HepG2 (cell line): ENCODE results near the gene FBXW2. TPM values are rescaled to one million over a fixed set of nuclear protein-coding genes. Genes with fewer than 3 reads are reported as not detected.

ENCODE experiments used
- ATAC-seq: fragments of 200-7000 bp; cut with Tn5 transposase; 3 replicates; pipeline ENCODE4 v1.9.1; 2020; ENCODE audit warnings: mild to moderate bottlenecking, moderate library complexity
- BruUV-seq: library from RNA; stranded (reverse); fragments of 400-500 nt; replicated peaks from 2 replicates; lab custom pipeline; 2021; lab: Mats Ljungman, UMichigan
- CTCF ChIA-PET: fragments of 300-600 bp; formaldehyde crosslinking; extraction: SDS; loops from one replicate; lab custom pipeline; 2021; ENCODE audit warnings: low total read pairs, inconsistent platforms, low intra/inter-chr PET ratio; lab: Yijun Ruan, JAX
- POLR2A ChIA-PET: fragments of 350-600 bp; sonication (Branson Sonifier 250); formaldehyde crosslinking; loops from one replicate; lab custom pipeline; 2020; ENCODE audit warnings: antibody characterized with exemption, inconsistent platforms; lab: Yijun Ruan, JAX
- DNase-seq: peaks from one replicate; pipeline ENCODE4 v3.0.0-alpha.2; 2015; ENCODE audit warnings: low spot score
- FAIRE-seq: peaks from 3 replicates; lab custom pipeline; 2011; peaks lifted over from hg19 to GRCh38; lab: Jason Lieb, UNC
- H2AFZ ChIP-seq: one replicate; pipeline ENCODE4 v1.6.1; 2011; ENCODE audit warnings: low read length, inconsistent platforms
- H3K27ac ChIP-seq: fragments of 300-600 bp; 3 replicates; pipeline ENCODE4 v1.8.0; 2011; ENCODE audit warnings: mixed run types, mild to moderate bottlenecking, mixed read lengths, low read length, inconsistent platforms; ENCODE audit not compliant: insufficient read depth; ENCODE audit errors: extremely low read length
- H3K27me3 ChIP-seq, 2 experiments: fragments of 200-600 bp in 1 of 2; 2 replicates in 1 of 2; 3 replicates in 1 of 2; pipeline versions ENCODE4 v1.6.0 to v1.8.0; 2011; ENCODE audit warnings: low read length in 2 of 2, mild to moderate bottlenecking in 2 of 2, moderate library complexity in 2 of 2, inconsistent platforms in 1 of 2; ENCODE audit not compliant: insufficient read depth in 2 of 2, control insufficient read depth in 1 of 2
- H3K36me3 ChIP-seq, 2 experiments: fragments of 200-600 bp in 1 of 2; replicated peaks in 1 of 2; 2 replicates in 1 of 2; 3 replicates in 1 of 2; pipeline versions ENCODE4 v1.5.1 to v1.8.0; 2011; ENCODE audit warnings: low read length in 2 of 2, inconsistent platforms in 1 of 2; ENCODE audit not compliant: insufficient read depth in 2 of 2, control insufficient read depth in 1 of 2
- H3K4me1 ChIP-seq: 2 replicates; pipeline ENCODE4 v1.5.1; 2012; ENCODE audit warnings: low read length, inconsistent platforms; ENCODE audit not compliant: insufficient read depth
- H3K4me2 ChIP-seq: 2 replicates; pipeline ENCODE4 v1.6.0; 2011; ENCODE audit warnings: low read depth, low read length, inconsistent platforms
- H3K4me3 ChIP-seq, 3 experiments: fragments of 200-600 bp in 1 of 3; sonication (generic), shearing (Covaris generic) in 1 of 3; replicated peaks in 1 of 3; 2 replicates each; pipeline ENCODE4 v1.5.1; 2011 to 2016; ENCODE audit warnings: low read length in 3 of 3, inconsistent platforms in 2 of 3, low read depth in 2 of 3, mild to moderate bottlenecking in 2 of 3, control low read depth in 1 of 3, mixed read lengths in 1 of 3; ENCODE audit not compliant: insufficient read depth in 1 of 3
- H3K79me2 ChIP-seq: one replicate; pipeline ENCODE4 v1.6.1; 2011; ENCODE audit warnings: low read length, inconsistent platforms; ENCODE audit not compliant: insufficient read depth
- H3K9ac ChIP-seq: 2 replicates; pipeline ENCODE4 v1.6.0; 2011; ENCODE audit warnings: mild to moderate bottlenecking, low read depth, low read length, inconsistent platforms; ENCODE audit not compliant: insufficient read depth
- H3K9me3 ChIP-seq: 2 replicates; pipeline ENCODE4 v1.5.1; 2012; ENCODE audit warnings: mild to moderate bottlenecking, low read length
- H4K20me1 ChIP-seq: 2 replicates; pipeline ENCODE4 v1.6.0; 2011; ENCODE audit warnings: inconsistent platforms, mild to moderate bottlenecking, low read length, moderate library complexity; ENCODE audit not compliant: insufficient read depth
- CREB1 ChIP-seq, 2 experiments: fragments of 450-650 bp in 1 of 2; IDR thresholded peaks; 2 replicates each; pipeline ENCODE4 v1.6.1; 2016 to 2017; ENCODE audit warnings: control low read depth in 1 of 2, mild to moderate bottlenecking in 1 of 2, missing compliant biosample characterization in 1 of 2, missing genetic modification characterization in 1 of 2
- EED ChIP-seq: sonication (generic); formaldehyde crosslinking; IDR thresholded peaks from 2 replicates; pipeline ENCODE4 v1.5.0; 2020; ENCODE audit warnings: mild to moderate bottlenecking, missing genetic modification reagents
- FOXA3 ChIP-seq: IDR thresholded peaks from 2 replicates; pipeline ENCODE4 v1.6.1; 2016; ENCODE audit warnings: missing genetic modification reagents, missing compliant biosample characterization
- FOXC1 ChIP-seq: sonication (generic); formaldehyde crosslinking; IDR thresholded peaks from 2 replicates; pipeline ENCODE4 v1.8.0; 2022; ENCODE audit warnings: mild to moderate bottlenecking, missing genetic modification reagents, borderline replicate concordance
- GTF3A ChIP-seq: sonication (generic); formaldehyde crosslinking; conservative IDR thresholded peaks from 2 replicates; pipeline ENCODE4 v1.4.0; 2020; ENCODE audit warnings: mild to moderate bottlenecking, missing genetic modification reagents
- HHEX ChIP-seq: IDR thresholded peaks from 2 replicates; pipeline ENCODE4 v1.6.1; 2016; ENCODE audit warnings: control low read depth
- JUND ChIP-seq: sonication (generic); formaldehyde crosslinking; IDR thresholded peaks from 2 replicates; pipeline ENCODE4 v1.8.0; 2022; ENCODE audit warnings: mild to moderate bottlenecking, missing genetic modification reagents
- NFIC ChIP-seq: IDR thresholded peaks from 2 replicates; pipeline ENCODE4 v1.6.1; 2012; ENCODE audit warnings: mild to moderate bottlenecking, low read length, inconsistent platforms
- NFKB2 ChIP-seq: sonication (generic); formaldehyde crosslinking; IDR thresholded peaks from 2 replicates; pipeline ENCODE4 v1.4.0; 2020; ENCODE audit warnings: missing genetic modification reagents, borderline replicate concordance
- RARA ChIP-seq: IDR thresholded peaks from 2 replicates; pipeline ENCODE4 v1.6.1; 2016; ENCODE audit warnings: missing genetic modification reagents, missing compliant biosample characterization
- TAF15 ChIP-seq: fragments of 200-400 bp; formaldehyde crosslinking; IDR thresholded peaks from one replicate; pipeline ENCODE4 v1.6.1; 2018; ENCODE audit warnings: mild to moderate bottlenecking, low read depth, low read length; ENCODE audit not compliant: poor library complexity, severe bottlenecking
- ZBTB21 ChIP-seq: sonication (generic); formaldehyde crosslinking; IDR thresholded peaks from 2 replicates; pipeline ENCODE4 v1.4.0; 2020; ENCODE audit warnings: missing genetic modification reagents
- ZFP37 ChIP-seq: sonication (generic); formaldehyde crosslinking; IDR thresholded peaks from 2 replicates; pipeline ENCODE4 v1.4.0; 2020; ENCODE audit warnings: missing genetic modification reagents, borderline replicate concordance
- ZKSCAN1 ChIP-seq: fragments of 150-350 bp; IDR thresholded peaks from 2 replicates; pipeline ENCODE4 v1.6.1; 2014; ENCODE audit warnings: low read length
- ZNF101 ChIP-seq: sonication (generic); formaldehyde crosslinking; IDR thresholded peaks from 2 replicates; pipeline ENCODE4 v1.4.0; 2020; ENCODE audit warnings: mild to moderate bottlenecking, low read depth, missing genetic modification reagents, borderline replicate concordance
- ZNF263 ChIP-seq: sonication (generic); formaldehyde crosslinking; IDR thresholded peaks from 2 replicates; pipeline ENCODE4 v1.4.0; 2020; ENCODE audit warnings: missing genetic modification reagents
- ZNF644 ChIP-seq: IDR thresholded peaks from 2 replicates; pipeline ENCODE4 v1.6.1; 2016; ENCODE audit warnings: low read depth
- ZNF709 ChIP-seq: sonication (generic); formaldehyde crosslinking; IDR thresholded peaks from 2 replicates; pipeline ENCODE4 v1.5.0; 2020; ENCODE audit warnings: mild to moderate bottlenecking, missing genetic modification reagents
- ZNF720 ChIP-seq: sonication (generic); formaldehyde crosslinking; IDR thresholded peaks from 2 replicates; pipeline ENCODE4 v1.4.0; 2020; ENCODE audit warnings: missing genetic modification reagents
- ZSCAN20 ChIP-seq: sonication (generic); formaldehyde crosslinking; IDR thresholded peaks from 2 replicates; pipeline ENCODE4 v1.4.0; 2020; ENCODE audit warnings: missing genetic modification reagents, mild to moderate bottlenecking, borderline replicate concordance
- WGBS: methylation state at CpG from one replicate; pipeline ENCODE4 v1.1.6; 2017; ENCODE audit warnings: low lambda C conversion rate; 5-methylcytosine and 5-hydroxymethylcytosine counted together
- in situ Hi-C: cut with HindIII; loops from 2 replicates; pipeline ENCODE4 v1.10.0; 2017; ENCODE audit warnings: low pct_unique_long_range_greater_than_20kb; ENCODE audit not compliant: extremely low pct_ligation_motif_present
- intact Hi-C: fragments of 100-400 bp; cut with micrococcal nuclease; formaldehyde crosslinking; loops from one replicate; pipeline ENCODE4 v1.10.0; 2022; ENCODE audit not compliant: unreplicated experiment
- polyA plus RNA-seq, 8 experiments: library from polyadenylated mRNA; depleted of rRNA in 3 of 8; stranded (reverse) in 7 of 8; unstranded in 1 of 8; fragments of >200 nt; fragmentation: Illumina TruSeq in 4 of 8; extraction: Trizol in 4 of 8; gene quantifications; 2 replicates each; pipeline versions ENCODE4 v1.2.1 to v1.2.3, GENCODE V29; 2011 to 2016; ENCODE audit warnings: low read depth in 4 of 8, missing spikeins in 1 of 8, mixed read lengths in 1 of 8; ENCODE audit not compliant: insufficient read depth in 1 of 8
- total RNA-seq, 5 experiments: library from RNA; depleted of rRNA; stranded (reverse); fragments of >200 nt; fragmentation: Illumina TruSeq; extraction: Trizol; gene quantifications; 2 replicates each; pipeline ENCODE4 v1.2.3, GENCODE V29; 2016; ENCODE audit warnings: low read depth in 1 of 5
- TF ChIP-seq, protein P1 (sequence below): sonication (generic); formaldehyde crosslinking; IDR thresholded peaks from 2 replicates; pipeline ENCODE4 v1.5.0; 2020; ENCODE audit warnings: mild to moderate bottlenecking, missing genetic modification reagents
- TF ChIP-seq, protein P2 (sequence below): sonication (generic); formaldehyde crosslinking; IDR thresholded peaks from 2 replicates; pipeline ENCODE4 v1.4.0; 2020; ENCODE audit warnings: missing genetic modification reagents, borderline replicate concordance
- TF ChIP-seq, protein P3 (sequence below): sonication (generic); formaldehyde crosslinking; IDR thresholded peaks from 2 replicates; pipeline ENCODE4 v1.8.0; 2022; ENCODE audit warnings: missing genetic modification reagents, mild to moderate bottlenecking, borderline replicate concordance

The FBXW2 gene
- total and polyA plus RNA-seq, 2 of the 13 experiments (the other 11 are each of a cell fraction or from before 2014, with no cell fraction given) = 35.4 to 43.1 TPM

DNA sequence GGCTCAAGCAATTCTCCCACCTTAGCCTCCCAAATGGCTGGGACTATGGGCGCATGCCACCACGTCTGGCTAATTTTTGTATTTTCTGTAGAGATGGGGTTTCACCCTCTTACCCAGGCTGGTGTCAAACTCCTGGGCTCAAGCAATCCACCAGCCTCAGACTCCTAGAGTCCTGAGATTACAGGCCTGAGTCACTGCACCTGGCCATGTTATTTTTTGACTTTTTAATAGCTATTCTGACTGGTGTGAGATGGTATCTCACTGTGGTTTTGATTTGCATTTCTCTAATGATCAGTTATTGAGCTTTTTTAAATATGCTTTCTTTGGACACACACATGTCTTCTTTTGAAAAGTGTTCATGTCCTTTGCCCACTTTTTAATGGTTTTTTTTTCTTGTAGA, 38.2 kb downstream of the FBXW2 start (continued):
- TF ChIP-seq, protein P1, sequence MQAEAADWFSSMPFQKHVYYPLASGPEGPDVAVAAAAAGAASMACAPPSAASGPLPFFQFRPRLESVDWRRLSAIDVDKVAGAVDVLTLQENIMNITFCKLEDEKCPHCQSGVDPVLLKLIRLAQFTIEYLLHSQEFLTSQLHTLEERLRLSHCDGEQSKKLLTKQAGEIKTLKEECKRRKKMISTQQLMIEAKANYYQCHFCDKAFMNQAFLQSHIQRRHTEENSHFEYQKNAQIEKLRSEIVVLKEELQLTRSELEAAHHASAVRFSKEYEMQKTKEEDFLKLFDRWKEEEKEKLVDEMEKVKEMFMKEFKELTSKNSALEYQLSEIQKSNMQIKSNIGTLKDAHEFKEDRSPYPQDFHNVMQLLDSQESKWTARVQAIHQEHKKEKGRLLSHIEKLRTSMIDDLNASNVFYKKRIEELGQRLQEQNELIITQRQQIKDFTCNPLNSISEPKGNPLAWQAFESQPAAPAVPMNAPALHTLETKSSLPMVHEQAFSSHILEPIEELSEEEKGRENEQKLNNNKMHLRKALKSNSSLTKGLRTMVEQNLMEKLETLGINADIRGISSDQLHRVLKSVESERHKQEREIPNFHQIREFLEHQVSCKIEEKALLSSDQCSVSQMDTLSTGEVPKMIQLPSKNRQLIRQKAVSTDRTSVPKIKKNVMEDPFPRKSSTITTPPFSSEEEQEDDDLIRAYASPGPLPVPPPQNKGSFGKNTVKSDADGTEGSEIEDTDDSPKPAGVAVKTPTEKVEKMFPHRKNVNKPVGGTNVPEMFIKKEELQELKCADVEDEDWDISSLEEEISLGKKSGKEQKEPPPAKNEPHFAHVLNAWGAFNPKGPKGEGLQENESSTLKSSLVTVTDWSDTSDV (CRISPR knock-in tag) = no peak
- TF ChIP-seq ZNF263 (no peak), NFKB2 (CRISPR knock-in tag) (no peak), ZNF720 (CRISPR knock-in tag) (no peak), ZNF644 (CRISPR knock-in tag) (no peak), ZNF709 (CRISPR knock-in tag) (no peak), HHEX (CRISPR knock-in tag) (no peak), GTF3A (CRISPR knock-in tag) (no peak), EED (no peak)
- TF ChIP-seq, protein P2, sequence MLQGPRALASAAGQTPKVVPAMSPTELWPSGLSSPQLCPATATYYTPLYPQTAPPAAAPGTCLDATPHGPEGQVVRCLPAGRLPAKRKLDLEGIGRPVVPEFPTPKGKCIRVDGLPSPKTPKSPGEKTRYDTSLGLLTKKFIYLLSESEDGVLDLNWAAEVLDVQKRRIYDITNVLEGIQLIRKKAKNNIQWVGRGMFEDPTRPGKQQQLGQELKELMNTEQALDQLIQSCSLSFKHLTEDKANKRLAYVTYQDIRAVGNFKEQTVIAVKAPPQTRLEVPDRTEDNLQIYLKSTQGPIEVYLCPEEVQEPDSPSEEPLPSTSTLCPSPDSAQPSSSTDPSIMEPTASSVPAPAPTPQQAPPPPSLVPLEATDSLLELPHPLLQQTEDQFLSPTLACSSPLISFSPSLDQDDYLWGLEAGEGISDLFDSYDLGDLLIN = no peak

DNA sequence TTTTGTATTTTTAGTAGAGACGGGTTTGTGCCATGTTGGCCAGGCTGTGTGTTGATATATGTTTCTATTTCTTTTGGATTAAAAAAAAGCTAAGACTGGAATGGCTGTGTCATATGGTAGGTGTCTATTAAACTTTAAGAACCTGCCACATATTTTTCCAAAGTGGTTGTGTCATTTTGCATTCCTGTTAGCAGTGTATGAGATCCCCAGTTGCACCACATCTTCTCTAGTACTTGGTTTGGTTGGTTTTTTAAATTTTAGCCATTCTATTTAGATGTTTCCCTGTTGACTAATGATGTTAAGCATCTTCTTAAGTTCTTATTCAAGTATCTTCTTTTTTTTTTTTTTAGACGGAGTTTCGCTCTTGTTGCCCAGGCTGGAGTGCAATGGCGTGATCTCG, 42.8 kb downstream of the FBXW2 start:
- no peak for FAIRE-seq
- in situ Hi-C loops = no loop called here
- CTCF ChIA-PET = no interaction called here

More for the DNA sequence above, 42.8 kb downstream of the FBXW2 start:
- Histone ChIP-seq H3K4me2 (no peak overlapping the region), H3K79me2 (no peaks in the 10 kb centered on the region), H3K27me3 (no peaks in the 10 kb centered on the region), H3K36me3 (no peaks in the 10 kb centered on the region), H3K9me3 (no peaks in the 10 kb centered on the region), H3K27ac (no peak overlapping the region), H3K9ac (no peak overlapping the region), H2AFZ (no peak overlapping the region), H3K4me1 (no peaks in the 10 kb centered on the region), H4K20me1 (no peaks in the 10 kb centered on the region), H3K4me3 (no peak overlapping the region)
- no peak for TF ChIP-seq ZSCAN20 (CRISPR knock-in tag)
- no peak for TF ChIP-seq FOXA3 (CRISPR knock-in tag)
- TF ChIP-seq, protein P3, sequence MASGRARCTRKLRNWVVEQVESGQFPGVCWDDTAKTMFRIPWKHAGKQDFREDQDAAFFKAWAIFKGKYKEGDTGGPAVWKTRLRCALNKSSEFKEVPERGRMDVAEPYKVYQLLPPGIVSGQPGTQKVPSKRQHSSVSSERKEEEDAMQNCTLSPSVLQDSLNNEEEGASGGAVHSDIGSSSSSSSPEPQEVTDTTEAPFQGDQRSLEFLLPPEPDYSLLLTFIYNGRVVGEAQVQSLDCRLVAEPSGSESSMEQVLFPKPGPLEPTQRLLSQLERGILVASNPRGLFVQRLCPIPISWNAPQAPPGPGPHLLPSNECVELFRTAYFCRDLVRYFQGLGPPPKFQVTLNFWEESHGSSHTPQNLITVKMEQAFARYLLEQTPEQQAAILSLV = no peak
- no peak for TF ChIP-seq ZKSCAN1
- no peak for TF ChIP-seq JUND (CRISPR knock-in tag)
- no peak for TF ChIP-seq ZNF101 (CRISPR knock-in tag)
- TF ChIP-seq ZBTB21 (CRISPR knock-in tag) = no peak
- TF ChIP-seq FOXC1 (CRISPR knock-in tag) = no peak
- TF ChIP-seq NFIC = no peak
- TF ChIP-seq TAF15 = no peak
- TF ChIP-seq CREB1 (IDR thresholded peaks at IDR 0.05) = no peak
- TF ChIP-seq CREB1 (CRISPR knock-in tag; IDR thresholded peaks at IDR 0.05) = no peak
- TF ChIP-seq RARA (CRISPR knock-in tag) = no peak
- TF ChIP-seq ZFP37 = no peak
- POLR2A ChIA-PET = no interaction called here
- no peak for DNase-seq
- no TSS peak for BruUV-seq
- 95% methylated on average over 5 of the region's 5 CpGs for WGBS
- no peak for ATAC-seq
- intact Hi-C loops = loop anchor here (10.0 kb wide), 1 partner anchor 314 kb away; no protein-coding TSS in a partner anchor
